NCI-H2196 treated with DMSO at 0.1 percent for 48 hours (cell line): ENCODE measurements around the gene CDK11A.
"Not testable (repeated sequence)": the region's sequence is repeated elsewhere in the genome, so short reads cannot be mapped to it uniquely, and the experiment has no call there.

Experiments
- DNase-seq: peaks from one replicate; lab custom pipeline; 2025; ENCODE audit not compliant: unreplicated experiment; lab: John Stamatoyannopoulos, UW

CDK11A gene

DNA sequence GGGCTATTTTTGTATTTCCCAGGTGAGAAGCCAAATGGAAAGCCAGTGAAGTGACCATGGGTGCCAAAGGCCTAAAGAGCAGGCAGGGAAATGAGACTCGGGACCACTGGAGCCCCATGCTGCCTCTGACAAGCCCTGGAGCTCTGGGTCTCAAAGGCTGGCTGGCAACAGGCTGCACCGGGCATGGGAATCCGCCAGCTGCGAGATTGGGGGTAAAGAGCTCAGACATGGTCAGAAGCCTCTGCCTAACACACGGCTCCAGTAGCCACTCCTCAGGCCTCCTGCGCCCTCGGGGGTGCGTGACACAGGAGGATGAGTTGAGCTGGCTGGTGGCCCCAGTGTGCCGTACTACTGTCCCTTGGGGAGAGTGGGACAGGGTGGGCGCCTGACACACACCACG lies 59.8 kb downstream of the CDK11A start:
- DNase-seq = not testable (repeated sequence)

DNA sequence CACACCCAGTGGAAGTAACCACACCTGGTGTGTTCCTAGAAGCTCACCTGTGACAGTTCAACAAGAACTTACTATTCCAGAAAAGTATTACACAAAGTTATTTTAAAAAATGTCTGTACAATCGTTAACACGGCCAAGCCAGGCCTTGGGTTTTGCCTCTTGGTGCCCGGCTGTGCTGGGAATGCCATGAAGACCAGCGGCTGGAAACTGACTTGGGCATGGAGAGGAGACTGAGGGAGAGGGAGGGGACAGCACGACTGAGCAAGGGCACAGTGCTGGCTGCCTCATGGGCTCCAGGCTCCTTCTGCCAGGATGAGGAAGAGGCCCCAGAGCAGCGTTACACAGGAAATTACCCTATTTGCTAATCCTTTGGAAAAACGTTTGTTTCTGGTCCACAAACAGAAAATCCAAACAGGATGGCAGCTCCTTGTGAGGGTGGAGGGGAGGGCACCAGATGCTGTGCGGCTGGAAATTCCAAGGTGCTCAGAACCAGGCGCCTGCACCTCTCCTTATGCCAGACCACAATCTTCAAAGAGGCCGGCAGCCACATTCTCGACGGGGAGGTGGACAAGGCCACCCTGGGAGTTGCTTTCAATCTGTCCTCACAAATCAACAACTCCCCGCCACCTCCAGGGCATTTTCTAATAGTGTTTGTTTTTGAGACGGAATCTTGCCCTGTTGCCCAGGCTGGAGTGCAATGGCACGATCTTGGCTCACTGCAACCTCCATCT lies 61.2 kb downstream of the CDK11A start:
- DNase-seq = not testable (repeated sequence)

DNA sequence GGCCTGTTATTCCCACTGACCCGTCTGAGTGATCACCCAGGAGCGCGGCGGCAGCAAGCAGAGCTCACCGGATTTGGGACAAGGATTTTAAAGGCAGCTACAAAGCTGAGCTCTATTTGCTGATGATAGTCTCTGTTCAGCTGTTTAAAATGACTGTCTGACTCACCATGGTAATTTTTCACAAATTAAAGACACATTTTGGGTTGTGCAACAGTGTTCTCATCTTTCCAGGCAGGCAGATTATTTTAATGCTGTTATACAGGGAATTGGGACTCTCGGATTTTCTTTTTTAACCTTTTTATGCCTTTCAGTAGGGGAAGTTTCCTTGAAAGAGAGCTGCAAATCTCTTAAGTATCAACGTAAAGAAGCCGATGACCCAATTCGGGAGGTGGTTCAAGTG lies 61.8 kb downstream of the CDK11A start:
- not testable (repeated sequence) for DNase-seq

DNA sequence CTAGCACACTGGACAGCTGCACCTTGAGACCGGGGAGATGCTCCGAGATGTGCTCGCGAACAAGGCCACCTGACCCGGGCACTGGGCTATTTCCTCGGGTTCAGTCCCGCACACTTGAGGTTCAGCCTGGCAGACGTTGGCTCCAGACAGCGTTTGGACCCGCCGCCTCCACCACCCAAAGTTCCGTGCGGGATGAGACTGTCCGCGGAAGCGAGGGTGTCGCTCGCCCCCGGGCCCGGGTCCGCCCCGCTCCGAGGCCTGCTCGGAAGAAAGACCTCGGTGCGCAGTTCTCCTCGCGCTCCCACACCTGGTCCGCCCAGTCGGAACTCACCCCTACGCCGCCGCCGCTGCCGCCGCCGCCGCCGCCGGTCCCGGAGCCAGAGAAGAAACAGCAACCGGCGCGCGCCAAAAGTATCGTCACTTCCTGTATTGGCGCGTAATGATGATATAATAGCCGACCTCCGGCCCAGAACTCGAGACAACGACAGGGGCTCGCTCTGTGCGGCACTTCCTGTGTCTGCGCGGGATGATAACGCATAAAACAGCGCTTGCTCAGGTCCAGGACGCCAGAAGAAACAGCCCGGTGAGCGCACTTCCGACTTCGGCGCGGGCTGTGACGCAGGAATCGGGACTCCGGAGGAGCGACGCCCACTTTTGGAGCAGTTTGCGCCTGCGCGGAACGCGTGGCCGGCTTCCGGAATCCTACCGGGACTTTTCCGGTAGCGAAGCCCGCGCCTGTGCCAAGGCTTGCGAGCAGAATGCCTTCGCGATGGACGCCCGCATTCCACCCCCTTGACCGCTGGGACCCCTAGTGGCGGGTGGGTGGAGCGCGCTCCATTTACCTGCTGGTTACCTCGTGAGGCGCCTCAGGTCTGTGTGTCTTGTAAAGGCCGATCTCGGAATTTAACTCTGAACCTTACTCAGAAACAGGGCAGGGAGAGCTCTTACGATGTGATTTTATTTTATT lies 65.3 kb downstream of the CDK11A start, which contains the start of gene CDK11B:
CDK11B (minus strand) TSS at position 422 of the 967 bp plus-strand sequence. CDS start 1,519 bp downstream, outside the sequence.
- peak; percentile 80 for DNase-seq
